ENCODE measurements around the gene PKMYT1. TPM values are rescaled to one million over a fixed set of nuclear protein-coding genes. Genes with fewer than 3 reads are reported as not detected.

Gene PKMYT1
- total and polyA plus RNA-seq, 9 of the 15 experiments (the other 6 are each of a cell fraction or from before 2014, with no cell fraction given): 8.7 to 201 (median 37.8) TPM

DNA sequence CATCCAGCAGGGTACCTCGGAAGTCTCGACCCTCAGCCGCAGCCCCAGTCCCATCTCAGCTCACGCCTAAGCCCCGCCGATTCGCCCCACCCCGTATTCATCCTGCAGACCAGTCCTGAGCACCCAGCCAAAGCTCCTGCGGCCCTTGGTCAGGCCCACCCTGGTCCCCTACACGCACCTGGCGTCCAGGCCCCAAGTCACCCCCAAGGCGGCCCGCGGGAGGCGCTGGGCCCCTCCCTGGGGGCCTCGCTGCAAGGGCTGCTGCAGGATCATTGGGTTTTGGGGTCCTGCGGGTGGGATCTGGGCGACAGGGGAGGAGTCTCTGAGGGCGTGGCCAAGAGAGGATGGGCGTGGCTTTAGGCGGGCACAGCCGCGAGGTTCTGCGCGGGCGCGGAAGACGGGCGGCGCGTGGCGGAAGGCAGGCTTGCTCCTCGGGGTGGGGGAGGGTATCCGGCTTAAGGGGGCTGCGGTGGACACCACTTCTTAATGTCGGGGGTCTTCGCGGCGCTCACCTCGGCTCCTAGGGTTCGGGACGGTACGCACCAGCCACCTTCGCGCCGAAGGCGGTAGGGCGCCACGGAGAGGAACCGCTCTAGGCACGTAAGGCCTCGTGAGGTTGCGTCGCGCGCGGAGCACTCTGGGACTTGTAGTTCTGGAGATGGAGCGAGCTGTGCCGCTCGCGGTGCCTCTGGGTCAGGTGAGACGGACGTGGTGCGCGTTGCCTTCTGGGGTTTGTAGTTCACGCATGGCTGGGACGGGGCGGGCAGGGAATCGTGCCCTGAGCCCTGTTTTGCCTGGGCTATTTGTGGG lies 43.6 kb upstream of the PKMYT1 start, which contains the start of the genes HCFC1R1 and THOC6 (continued):
- no peak for TF ChIP-seq RERE (CRISPR knock-in tag; IDR thresholded peaks at IDR 0.05; ENCODE audit: borderline replicate concordance)
- TF ChIP-seq ARHGAP35 (IDR thresholded peaks at IDR 0.05; ENCODE audit: partially characterized antibody): peak; percentile 40
- TF ChIP-seq ZNF445 (CRISPR knock-in tag; IDR thresholded peaks at IDR 0.05; ENCODE audit: low read depth): 0 out of 2 replicates have a peak, but pooled peaks have one; percentile 56
- TF ChIP-seq TEAD2 (tag; IDR thresholded peaks at IDR 0.05): no peak
- peak in 1 of 2 experiments; percentile 58; a peak in 1 of 3 replicates for TF ChIP-seq CBX3 (IDR thresholded peaks at IDR 0.05; ENCODE audit: borderline replicate concordance in 1 of 2, low read length in 2 of 2)
- no peak for TF ChIP-seq ZNF586 (CRISPR knock-in tag; conservative IDR thresholded peaks at IDR 0.05)
- TF ChIP-seq E2F1 (CRISPR knock-in tag; IDR thresholded peaks at IDR 0.05): peak; percentile 52; the same call in 1 of the 2 replicates
- TF ChIP-seq ZNF584 (CRISPR knock-in tag; IDR thresholded peaks at IDR 0.05; ENCODE audit: low read depth): 0 out of 2 replicates have a peak, but pooled peaks have one; percentile 45
- TF ChIP-seq ZSCAN29 (IDR thresholded peaks at IDR 0.05): peak; percentile 62; the same call in 1 of the 2 replicates
- TF ChIP-seq TSC22D4 (tag; IDR thresholded peaks at IDR 0.05): no peak
- peak; percentile 93 for TF ChIP-seq HNRNPLL (IDR thresholded peaks at IDR 0.05; ENCODE audit: low read depth, low read length, poor library complexity, severe bottlenecking)
- TF ChIP-seq SMAD4 (CRISPR knock-in tag; conservative IDR thresholded peaks at IDR 0.05): peak; percentile 55; the same call in 1 of the 2 replicates
